HG02970 (cell line): ENCODE results near the gene ST8SIA6.
"Not testable (repeated sequence)": the region's sequence is repeated elsewhere in the genome, so short reads cannot be mapped to it uniquely, and the experiment has no call there.

Experiments
- ATAC-seq: cut with Tn5 transposase; IDR thresholded peaks from one replicate; pipeline ENCODE4 v1.9.1; 2021; ENCODE audit warnings: mild to moderate bottlenecking, moderate library complexity, moderate number of reproducible peaks; ENCODE audit not compliant: unreplicated experiment, low FRiP score

ST8SIA6 gene

DNA sequence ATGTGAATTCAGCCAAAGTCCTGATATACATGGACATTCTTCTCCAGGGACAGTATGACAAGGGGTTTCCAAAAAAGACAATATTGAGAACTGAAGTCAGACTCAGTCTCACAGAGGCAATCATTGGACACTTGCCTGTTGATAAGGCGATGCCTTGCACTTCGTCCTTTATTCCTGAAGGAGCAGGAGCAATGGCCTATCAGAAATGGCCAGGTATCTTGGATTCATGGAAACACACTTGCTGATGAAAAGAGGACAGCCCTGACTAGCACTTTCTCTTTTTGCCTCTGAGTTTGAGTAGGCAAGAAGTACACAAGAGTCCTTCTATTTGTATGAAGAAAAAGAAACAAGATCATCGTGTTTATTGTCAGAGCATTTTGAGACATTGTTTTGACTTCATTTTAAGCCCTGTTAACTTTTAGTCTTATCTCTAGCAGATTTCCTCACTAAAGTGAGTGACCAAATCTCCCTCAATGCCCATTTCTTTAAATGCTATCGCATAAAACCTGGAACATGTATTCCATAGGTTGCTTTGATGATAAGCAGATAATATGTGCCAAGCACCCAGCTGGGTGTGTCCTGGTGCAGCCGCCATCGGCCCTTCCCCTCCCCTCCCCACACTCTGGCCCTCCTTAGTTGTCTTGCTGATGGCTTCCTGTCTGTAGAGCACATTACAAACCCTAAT is 26.6 kb downstream of the ST8SIA6 start:
- ATAC-seq = no peak

DNA sequence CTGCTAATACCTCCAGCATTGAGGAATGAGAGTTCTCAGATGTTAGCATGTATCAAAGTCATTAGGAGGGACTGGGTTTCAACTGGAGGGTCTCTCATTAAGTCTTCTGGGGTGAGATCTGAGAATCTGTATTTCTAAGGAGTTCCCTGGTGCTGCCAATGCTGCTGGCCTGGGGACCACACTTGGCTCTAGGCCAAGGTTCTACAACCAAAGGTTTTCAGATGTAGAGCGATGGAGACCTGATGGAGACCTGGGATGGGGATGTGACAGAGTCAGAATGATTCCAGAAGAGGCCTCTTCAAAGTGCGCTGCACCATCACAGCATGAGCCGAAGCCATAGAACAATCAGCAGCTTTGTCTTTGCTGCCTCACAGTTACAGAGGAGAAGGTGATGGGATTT is 27.2 kb downstream of the ST8SIA6 start:
- ATAC-seq = no peak

DNA sequence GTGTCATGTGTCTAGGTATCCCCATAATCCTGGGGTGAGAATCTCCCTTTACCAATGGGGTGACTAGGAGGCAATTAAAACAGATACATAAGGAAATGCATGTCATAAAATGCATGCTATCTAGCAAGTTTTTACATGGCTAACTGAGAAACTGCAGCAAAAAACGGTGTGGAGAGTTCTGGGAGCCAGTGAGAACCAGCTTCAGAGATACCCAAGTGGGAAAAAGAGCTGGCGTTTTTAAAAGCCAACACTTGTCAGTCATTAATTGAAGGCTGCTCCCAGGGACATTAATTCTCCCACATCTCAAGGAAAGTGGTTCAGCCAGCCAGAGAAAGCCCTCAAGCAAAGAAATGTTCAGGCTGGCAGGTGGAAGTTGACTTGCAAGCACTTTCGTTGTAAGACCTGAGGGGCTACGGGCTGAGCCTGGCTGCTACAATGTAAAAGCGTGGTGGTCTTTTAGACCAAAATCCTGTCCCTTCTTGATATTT is 28.1 kb downstream of the ST8SIA6 start:
- ATAC-seq = no peak

DNA sequence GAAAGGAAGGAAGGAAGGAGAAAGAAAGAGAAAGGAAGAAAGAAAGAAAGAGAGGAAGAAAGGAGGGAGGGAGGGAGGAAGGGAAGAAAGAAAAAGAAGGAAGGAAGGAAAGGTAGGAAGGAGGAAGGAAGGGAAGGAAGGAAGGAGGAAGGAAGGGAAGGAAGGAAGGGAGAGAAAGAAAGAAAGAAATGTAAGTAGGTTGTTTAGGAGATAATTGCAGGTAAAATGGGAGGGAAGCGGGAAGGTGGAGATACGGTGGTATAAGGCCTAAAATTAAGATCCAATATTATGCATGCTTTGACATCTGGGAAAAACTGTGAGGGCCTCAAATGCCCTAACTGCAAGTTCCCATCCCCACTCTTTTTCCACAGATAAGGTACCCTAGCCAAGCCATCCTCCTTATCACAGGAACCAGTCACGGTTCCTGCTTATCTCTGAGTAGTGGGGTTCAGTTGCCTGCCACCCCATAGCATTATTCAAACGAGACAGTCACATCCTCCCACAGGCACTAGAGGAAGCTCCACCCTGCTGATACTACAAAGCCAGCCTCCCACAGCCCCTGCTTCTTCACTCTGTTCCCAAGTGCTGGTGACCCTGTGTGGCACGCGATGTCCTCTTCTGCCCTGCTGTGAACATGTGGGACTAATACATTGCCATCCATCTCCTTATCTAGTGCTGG is 28.7 kb downstream of the ST8SIA6 start:
- no peak for ATAC-seq

DNA sequence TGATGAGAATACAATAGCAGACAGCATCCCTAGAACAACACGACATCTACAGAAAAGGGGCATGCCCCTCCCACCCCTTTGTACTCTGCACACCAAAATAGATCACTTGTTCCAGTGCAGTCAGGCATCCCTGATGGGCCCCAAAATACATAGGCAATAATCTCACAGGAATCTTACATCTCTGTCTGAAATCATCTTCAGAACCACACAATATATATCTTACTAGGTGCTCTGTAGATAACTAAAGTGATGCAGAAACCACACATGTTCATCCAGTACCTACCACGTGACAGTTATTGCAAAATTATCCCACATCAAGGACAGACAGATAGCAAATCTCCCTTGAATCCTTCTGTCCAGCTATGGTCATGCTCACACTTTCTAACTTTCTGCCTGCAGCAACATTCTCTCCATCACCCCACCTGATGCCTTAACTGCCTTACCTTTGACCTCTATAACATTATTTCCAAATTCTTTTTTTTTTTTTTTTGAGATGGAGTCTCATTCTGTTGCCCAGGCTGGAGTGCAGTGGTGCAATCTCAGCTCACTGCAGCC is 30.7 kb downstream of the ST8SIA6 start:
- ATAC-seq = no peak

DNA sequence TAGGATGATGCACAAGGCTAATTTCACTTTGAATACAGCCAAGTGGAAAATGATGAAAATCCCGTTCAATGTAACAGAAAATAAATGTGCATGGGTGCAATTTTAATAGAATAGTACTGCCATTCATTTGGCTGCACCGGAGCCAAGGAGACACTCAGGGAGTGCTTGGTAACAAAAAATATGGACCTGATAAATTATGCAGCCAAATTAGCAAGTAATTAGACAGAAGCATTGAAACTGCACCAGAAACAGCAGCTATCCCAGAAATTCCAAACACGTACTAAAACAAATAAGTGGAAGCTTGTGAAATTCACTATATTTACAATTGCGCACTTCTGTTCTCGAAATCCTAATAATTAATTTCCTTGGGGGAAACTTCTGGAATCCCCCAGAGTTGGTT is 31.5 kb downstream of the ST8SIA6 start:
- ATAC-seq = no peak

DNA sequence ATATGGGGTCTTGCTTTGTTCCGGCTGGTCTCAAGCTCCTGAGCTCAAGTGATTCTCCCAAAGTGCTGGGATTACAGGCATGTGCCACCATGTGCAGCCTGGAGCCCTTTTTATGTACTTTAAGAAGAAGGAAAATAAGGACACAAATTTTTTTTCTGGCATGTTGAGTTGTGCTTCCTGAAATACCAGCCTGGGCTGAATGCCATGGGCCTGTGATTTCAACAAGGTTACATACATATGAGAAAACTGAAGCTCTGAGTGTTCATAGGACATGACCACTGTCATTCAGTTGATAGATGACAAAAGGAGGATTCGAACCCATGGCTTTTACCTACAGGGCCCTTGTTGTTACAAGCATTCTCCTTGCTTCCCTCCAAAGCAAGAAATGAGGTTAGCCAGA is 36.1 kb downstream of the ST8SIA6 start:
- ATAC-seq = no peak

DNA sequence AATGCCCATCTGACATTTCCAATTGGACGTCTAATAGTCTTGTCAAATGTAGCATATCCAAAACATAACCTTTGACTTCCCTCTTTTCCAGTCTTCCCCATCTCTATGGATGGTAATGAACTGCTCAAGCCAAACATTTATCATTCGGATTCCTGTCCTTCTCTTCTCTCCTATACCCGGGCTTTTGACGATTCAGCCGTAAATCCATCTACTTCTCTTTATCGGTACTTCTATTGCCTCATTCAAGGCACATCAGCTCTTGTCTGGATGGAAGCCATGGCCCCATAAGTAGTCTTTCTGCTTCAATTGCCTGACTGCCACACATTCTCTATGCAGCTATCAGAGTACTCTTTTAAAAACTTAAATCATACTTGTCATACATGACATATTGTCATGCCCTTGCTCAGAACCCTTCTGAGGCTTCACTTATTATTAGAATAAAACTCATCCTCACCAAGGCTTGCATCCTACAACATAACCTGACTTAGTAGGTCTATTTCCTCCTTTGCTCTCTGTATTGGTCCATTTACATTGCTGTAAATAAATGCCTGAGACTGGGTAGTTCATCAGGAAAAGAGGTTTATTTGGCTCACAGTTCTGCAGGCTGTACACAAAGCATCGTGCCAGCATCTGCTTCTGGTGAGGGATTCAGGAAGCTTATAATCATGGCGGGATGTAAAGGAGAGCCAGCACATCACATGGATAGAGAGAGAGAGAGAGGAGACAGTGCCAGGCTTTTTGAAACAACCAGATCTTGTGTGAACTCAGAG is 37.8 kb downstream of the ST8SIA6 start:
- ATAC-seq = no peak

DNA sequence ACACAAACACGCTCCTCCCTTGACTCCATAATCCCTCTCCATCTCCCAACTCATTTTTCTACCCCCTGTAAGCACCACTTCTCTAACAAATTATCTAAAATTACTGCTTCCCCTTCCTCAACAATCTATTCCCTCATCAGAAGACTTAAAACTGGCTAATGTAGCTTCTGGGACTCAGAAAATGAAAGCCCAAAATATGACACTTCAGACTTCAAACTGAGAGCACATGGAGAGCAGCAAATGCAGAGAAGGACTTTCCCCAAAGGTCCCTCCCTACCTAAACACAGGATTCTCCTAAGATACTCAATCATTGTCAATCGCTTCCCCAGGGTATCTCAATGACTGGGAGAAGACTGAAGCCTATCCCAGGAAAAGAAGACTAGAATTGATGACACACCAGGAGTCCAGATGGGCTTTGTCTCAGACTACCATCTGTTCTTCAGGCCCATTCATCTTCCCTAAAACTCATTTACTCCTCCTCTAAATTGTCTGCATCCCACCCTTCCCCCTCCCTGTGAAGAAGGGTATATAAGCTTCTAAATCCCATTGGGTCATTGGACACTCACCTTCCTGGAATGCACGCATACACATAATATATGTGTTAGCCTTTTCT is 39.2 kb downstream of the ST8SIA6 start:
- ATAC-seq = no peak

DNA sequence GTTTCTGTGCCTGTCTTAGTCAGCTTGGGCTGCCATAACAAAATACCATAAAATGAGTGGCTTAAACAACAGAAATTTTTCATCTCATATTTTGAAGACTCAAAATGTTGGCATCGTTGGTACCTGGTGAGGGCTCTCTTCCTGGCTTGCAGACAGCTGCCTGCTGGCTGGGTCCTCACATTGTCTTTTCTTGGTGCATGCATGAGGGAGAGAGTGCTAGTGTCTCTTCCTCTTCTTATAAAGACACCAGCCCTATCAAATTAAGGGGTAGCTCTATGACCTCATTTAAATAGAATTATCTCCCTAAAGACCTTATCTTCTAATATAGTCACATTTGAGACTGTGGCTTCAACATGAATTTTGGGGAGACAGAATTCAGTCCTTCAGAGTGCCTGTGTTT is 39.9 kb downstream of the ST8SIA6 start:
- ATAC-seq = no peak

DNA sequence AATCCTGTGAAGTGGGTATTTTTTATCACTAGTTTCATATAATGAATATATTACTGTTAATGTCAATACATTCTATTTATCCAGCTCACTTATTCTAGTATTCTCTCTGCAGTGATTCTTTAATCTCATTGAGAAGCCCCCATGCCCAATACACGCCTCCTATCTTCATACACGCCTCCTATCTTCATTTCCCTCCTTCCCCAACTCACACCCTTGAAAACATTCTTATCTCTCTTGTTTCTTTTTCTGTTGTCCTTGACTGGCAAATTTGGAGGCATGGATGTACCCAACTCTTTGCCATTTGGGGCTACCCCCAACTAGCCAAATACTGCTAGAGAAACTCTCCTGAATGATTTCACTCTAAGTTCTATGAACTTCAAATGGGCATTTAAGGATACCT is 40.5 kb downstream of the ST8SIA6 start:
- ATAC-seq = no peak

DNA sequence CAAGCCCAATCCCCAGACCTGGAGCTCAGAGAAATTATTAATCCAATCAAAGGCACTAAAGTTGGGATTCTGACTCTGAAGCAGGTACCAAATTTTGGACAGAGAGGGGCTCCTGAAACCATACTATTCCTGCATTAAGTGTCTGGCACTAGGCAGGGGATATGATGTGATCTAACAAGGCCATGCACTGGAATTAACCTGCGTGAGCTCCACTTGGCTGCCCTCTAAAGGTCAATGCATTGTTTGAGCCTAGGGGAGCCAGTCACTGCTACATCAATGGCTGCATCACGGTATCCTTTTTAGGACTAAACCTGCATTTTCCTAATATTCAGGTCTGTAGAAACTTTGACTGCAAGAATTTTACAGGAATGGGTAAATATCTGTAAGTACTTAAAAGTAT is 42.1 kb downstream of the ST8SIA6 start:
- ATAC-seq = no peak

DNA sequence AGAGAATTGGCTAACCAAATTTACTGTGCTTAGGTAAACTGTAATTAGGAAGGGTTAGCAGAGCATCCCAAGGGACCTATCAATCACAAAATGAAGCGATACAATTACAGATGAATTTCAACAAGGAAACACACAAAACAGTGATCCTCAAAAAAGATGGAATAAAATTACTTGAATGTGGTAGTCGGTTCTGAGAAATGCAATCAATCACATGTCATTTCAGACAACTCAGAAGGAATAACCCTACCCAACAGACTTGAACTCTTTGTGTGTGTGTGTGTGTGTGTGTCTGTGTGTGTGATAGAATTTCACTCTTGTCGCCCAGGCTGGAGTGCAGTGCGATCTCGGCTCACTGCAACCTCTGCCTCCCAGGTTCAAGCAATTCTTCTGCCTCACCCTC is 43.5 kb downstream of the ST8SIA6 start:
- ATAC-seq = no peak

DNA sequence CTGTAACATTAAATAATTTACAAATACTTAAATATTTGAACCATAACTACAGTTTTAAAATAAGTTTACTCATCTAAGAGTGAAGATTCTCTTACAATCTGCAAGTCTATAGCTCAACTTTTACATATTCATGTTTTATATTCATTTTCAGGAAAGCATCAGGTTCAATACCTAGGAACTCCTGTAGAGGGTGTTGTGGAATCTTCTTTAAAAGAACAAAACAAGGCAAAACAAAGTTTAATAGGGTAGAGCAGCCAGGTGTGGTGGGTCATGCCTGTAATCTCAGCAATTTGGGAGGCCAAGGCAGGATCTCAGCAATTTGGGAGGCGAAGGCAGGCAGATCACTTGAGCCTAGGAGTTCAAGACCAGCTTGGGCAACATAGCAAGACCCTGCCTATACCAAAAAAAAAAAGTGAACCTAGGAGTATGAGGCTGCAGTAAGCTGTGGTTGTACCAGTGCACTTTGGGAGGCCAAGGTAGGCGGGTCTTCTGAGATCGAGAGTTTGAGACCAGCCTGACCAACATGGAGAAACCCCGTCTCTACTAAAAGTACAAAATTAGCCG is 45.1 kb downstream of the ST8SIA6 start:
- no peak for ATAC-seq

DNA sequence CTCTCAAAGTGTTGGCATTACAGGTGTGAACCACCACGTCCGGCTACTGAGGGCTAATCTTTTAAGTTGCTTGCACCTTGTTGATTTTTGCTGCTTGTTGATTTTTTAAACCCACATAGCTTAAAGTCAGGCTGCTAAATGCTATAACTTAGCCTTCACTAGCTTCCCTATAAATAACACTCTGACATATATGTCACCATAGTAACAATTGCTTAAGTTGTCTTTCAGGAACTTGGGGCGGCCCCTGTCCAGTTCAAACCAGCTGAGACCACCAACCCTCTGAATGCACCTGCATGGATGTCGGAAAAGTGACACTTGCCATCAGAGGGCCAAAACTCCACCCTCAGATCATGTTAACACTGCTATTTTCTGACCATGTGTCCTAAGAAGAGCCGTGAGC is 47.3 kb downstream of the ST8SIA6 start:
- ATAC-seq = no peak

DNA sequence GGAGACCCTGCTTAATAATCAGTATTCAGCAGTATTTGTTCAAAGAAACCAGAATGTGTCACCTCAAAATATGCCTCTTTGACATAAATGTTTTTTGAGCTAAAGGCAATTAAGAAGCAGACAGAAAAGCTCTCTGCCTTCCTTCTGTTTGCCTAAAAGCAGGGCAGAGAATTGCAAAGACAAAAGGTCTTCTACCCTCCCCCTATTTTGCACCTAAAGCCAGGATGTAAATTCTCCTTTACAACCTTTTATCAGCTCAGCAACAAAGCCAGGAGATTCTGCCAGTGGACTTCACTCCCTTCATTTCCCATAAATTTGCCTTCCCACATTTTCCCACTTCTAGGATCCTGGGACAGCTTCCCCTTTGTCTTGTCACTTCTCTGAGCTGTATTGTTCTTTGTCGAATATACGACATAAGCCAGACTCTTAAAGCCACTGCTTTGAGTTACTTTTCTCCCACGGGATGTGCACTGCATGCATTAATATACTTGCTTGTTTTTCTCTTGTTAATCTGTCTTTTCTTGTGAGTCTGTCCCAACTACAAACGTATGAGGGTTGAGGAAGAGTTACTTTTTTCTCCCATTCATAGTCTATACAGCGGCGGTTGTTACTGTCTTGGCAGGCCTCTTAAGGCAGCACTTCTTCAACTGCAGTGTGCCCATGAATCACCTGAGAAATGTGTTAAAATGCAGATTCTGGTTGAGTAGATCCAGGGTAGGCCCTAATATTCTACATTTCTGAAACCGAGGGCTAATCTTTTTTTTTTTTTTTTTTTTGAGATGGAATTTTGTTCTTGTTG is 48.2 kb downstream of the ST8SIA6 start:
- ATAC-seq = no peak

DNA sequence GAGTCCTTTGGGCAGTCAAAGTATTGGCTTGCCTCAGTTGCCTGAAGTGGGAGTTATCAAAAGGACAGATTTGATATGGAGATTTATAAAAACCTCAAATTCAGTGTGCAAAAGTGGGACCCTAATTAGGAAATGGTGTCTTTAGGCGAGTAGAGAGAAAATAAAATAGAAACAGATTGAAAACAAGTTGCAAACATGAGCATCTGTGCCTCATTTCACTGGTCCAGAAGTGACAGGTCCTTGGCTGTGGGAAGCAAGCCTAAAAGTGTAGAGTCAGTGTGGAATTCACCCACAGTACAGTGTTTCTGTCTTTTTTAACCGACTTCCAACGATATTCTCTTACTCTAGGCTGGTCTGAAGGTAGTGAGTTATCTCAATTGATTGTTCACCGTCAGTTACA is 51.2 kb downstream of the ST8SIA6 start:
- no peak for ATAC-seq

DNA sequence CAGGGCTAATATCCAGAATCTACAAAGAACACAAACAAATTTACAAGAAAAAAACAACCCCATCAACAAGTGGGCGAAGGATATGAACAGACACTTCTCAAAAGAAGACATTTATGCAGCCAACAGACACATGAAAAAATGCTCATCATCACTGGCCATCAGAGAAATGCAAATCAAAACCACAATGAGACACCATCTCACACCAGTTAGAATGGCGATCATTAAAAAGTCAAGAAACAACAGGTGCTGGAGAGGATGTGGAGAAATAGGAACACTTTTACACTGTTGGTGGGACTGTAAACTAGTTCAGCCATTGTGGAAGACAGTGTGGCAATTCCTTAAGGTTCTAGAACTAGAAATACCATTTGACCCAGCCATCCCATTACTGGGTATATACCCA is 52.4 kb downstream of the ST8SIA6 start:
- ATAC-seq = not testable (repeated sequence)

DNA sequence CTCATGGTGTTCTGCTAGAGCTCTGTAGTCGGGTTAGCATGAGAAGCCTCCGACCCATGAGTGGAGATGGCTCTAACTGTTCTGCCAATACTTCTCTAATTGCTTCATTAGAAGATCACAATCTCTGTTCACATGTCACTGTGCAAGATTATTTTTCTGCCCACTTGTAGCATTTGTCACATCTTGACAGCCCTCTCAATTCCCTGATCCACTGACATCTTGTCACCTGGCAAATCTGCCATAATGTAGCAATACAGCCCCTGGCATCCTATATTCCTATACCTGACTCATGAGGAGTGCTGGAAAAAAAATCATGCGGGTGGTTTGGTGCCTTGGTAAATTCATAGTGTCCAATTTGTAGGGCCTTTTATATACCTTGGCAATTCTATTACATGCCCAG is 58.4 kb downstream of the ST8SIA6 start:
- ATAC-seq = no peak

DNA sequence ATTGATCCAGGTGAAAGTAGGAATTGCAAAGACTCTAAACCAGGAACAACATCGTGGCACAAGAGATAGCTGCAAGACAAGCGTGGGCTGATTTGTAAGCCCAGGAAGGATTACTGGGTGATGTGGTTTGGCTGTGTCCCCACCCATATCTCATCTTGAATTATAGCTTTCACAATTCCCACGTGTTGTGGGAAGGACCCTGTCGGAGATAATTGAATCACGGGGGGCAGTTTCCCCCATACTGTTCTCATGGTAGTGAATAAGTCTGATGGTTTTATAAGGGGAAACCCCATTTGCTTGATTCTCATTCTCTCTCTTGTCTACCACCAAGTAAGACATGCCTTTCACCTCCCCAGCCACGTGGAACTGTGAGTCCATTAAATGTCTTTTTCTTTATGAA is 59.5 kb downstream of the ST8SIA6 start:
- no peak for ATAC-seq
